ENCODE data around the gene GDF15.

Gene GDF15

GRCh38 chr19:18432275-18433014 lies 46.5 kb downstream of the GDF15 start:
- no peak for DNase-seq

GRCh38 chr19:18433015-18433691 lies 47.2 kb downstream of the GDF15 start:
- peak; percentile 67 for DNase-seq

- no peak for DNase-seq
These were observed 47.9 kb downstream of the GDF15 start for GRCh38 chr19:18433735-18434398.

GRCh38 chr19:18434411-18435175 lies 48.6 kb downstream of the GDF15 start:
- no peak for DNase-seq

- no peak for DNase-seq
These were observed 49.4 kb downstream of the GDF15 start for GRCh38 chr19:18435178-18435841.

- DNase-seq, result no peak
These were observed 50.1 kb downstream of the GDF15 start for GRCh38 chr19:18435842-18436670.

GRCh38 chr19:18436671-18437490 lies 50.9 kb downstream of the GDF15 start:
- DNase-seq, result peak; percentile 86

- DNase-seq, result peak; percentile 15
These were observed 51.8 kb downstream of the GDF15 start, which contains the start of gene ISYNA1 for GRCh38 chr19:18437491-18438330. Gene ISYNA1 (minus strand): TSS chr19:18438133. CDS start chr19:18437979, 154 bp downstream.

- DNase-seq, result no peak
These were observed 52.5 kb downstream of the GDF15 start for GRCh38 chr19:18438331-18439024.
